GM23248 (cell line): ENCODE results near the gene SV2A. TPM values are rescaled to one million over a fixed set of nuclear protein-coding genes. Genes with fewer than 3 reads are reported as not detected.

Experiments
- DNase-seq: peaks from one replicate; pipeline ENCODE4 v3.0.0-alpha.2; 2015
- H2AFZ ChIP-seq: fragments of 200-600 bp; sonication (generic); 2 replicates; pipeline ENCODE4 v1.6.1; 2016; ENCODE audit warnings: antibody characterized with exemption
- H3F3A ChIP-seq: fragments of 200-600 bp; sonication (generic); 2 replicates; pipeline ENCODE4 v1.6.1; 2016; ENCODE audit warnings: mild to moderate bottlenecking, antibody characterized with exemption, mixed run types; ENCODE audit not compliant: insufficient read depth
- H3K27ac ChIP-seq: fragments of 200-600 bp; sonication (generic); 2 replicates; pipeline ENCODE4 v1.5.1; 2016; ENCODE audit warnings: mild to moderate bottlenecking
- H3K27me3 ChIP-seq: fragments of 200-600 bp; sonication (generic); replicated peaks from 2 replicates; pipeline ENCODE4 v1.6.1; 2016; ENCODE audit warnings: mild to moderate bottlenecking; ENCODE audit not compliant: insufficient read depth
- H3K36me3 ChIP-seq: fragments of 200-600 bp; sonication (generic); 2 replicates; pipeline ENCODE4 v1.6.1; 2016; ENCODE audit warnings: low read depth, mild to moderate bottlenecking
- H3K4me1 ChIP-seq: fragments of 200-600 bp; sonication (generic); 2 replicates; pipeline ENCODE4 v1.6.1; 2016; ENCODE audit warnings: mild to moderate bottlenecking; ENCODE audit not compliant: insufficient read depth
- H3K4me2 ChIP-seq: fragments of 200-600 bp; sonication (generic); one replicate; pipeline ENCODE4 v1.6.1; 2016; ENCODE audit warnings: mild to moderate bottlenecking; ENCODE audit not compliant: unreplicated experiment
- H3K4me3 ChIP-seq: fragments of 200-600 bp; sonication (generic); 2 replicates; pipeline ENCODE4 v1.5.1; 2016; ENCODE audit warnings: mild to moderate bottlenecking
- H3K79me2 ChIP-seq: fragments of 200-600 bp; sonication (generic); 2 replicates; pipeline ENCODE4 v1.6.1; 2016; ENCODE audit warnings: mild to moderate bottlenecking; ENCODE audit not compliant: insufficient read depth
- H3K9ac ChIP-seq: fragments of 200-600 bp; sonication (generic); 2 replicates; pipeline ENCODE4 v1.6.1; 2016; ENCODE audit warnings: mild to moderate bottlenecking
- H3K9me2 ChIP-seq: fragments of 200-600 bp; sonication (generic); 2 replicates; pipeline ENCODE4 v1.6.1; 2016; ENCODE audit warnings: mixed run types, mild to moderate bottlenecking, moderate library complexity; ENCODE audit not compliant: insufficient read depth
- H3K9me3 ChIP-seq: fragments of 200-600 bp; sonication (generic); one replicate; pipeline ENCODE4 v1.6.1; 2017; ENCODE audit warnings: low read depth
- H4K20me1 ChIP-seq: fragments of 200-600 bp; sonication (generic); 2 replicates; pipeline ENCODE4 v1.6.0; 2016; ENCODE audit not compliant: insufficient read depth
- EZH2 ChIP-seq: fragments of 200-600 bp; sonication (generic); IDR thresholded peaks from 2 replicates; pipeline ENCODE4 v1.6.1; 2018; ENCODE audit warnings: antibody characterized with exemption, mild to moderate bottlenecking; ENCODE audit not compliant: insufficient read depth, poor library complexity, severe bottlenecking
- EZH2phosphoT487 ChIP-seq: fragments of 200-600 bp; sonication (generic); IDR thresholded peaks from 2 replicates; pipeline ENCODE4 v1.6.1; 2018; ENCODE audit warnings: antibody characterized with exemption, moderate library complexity, mild to moderate bottlenecking, low read depth; ENCODE audit not compliant: insufficient read depth
- WGBS, 2 experiments: methylation state at CpG; one replicate each; pipeline ENCODE4 v1.1.6; 2015 to 2017; ENCODE audit warnings: low lambda C conversion rate in 2 of 2, low coverage in 1 of 2; ENCODE audit errors: missing lambda C conversion rate in 2 of 2; 5-methylcytosine and 5-hydroxymethylcytosine counted together
- in situ Hi-C: fragments of 300-500 bp; cut with MboI; formaldehyde crosslinking; loops from 2 replicates; pipeline ENCODE4 v1.15.0; 2020
- polyA plus RNA-seq: library from polyadenylated mRNA; unstranded; fragments of >200 nt; fragmentation: Nextera tagmentation; extraction: Ambion mirVana; gene quantifications from 2 replicates; pipeline ENCODE4 v1.2.1, GENCODE V29; 2016
- total RNA-seq: library from RNA; depleted of rRNA; stranded (reverse); fragments of >200 nt; shearing (Covaris generic); gene quantifications from 2 replicates; pipeline ENCODE4 v1.2.3, GENCODE V29; 2014

Gene SV2A
- total and polyA plus RNA-seq, 2 experiments from 2014 or later = 0.36 to 1.1 TPM

DNA sequence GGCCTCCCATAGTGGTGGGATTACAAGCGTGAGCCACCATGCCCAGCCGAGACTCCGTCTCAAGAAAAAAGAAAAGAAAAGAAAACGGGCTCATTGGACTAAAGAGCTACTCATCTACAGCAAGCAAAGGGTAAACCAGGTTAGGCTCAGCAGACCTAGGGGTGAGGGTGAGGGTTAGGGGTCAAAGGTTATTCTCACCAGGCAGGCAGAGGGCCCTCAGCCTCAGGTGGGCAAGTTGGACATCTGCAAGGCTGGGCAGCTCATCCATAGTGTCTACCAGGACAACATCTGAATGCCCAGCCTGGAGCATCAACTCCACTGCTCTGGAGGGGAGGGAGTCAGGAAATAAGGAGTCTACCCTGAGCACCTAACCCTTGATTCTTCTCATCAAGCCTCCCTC lies 15.6 kb upstream of the SV2A start:
- Histone ChIP-seq H3K4me1 (peaks cover 41% of the 10 kb centered on the region), H3K36me3 (no peaks in the 10 kb centered on the region), H3K9me2 (no peaks in the 10 kb centered on the region), H3F3A (peaks cover 25% of the 10 kb centered on the region), H4K20me1 (no peaks in the 10 kb centered on the region), H3K4me3 (no peak overlapping the region), H3K27ac (no peak overlapping the region), H2AFZ (no peak overlapping the region), H3K9me3 (no peaks in the 10 kb centered on the region), H3K9ac (no peak overlapping the region), H3K4me2 (no peak overlapping the region), H3K27me3 (no peaks in the 10 kb centered on the region), H3K79me2 (peaks cover 15% of the 10 kb centered on the region; the same call in 1 of the 2 replicates)
- in situ Hi-C loops = no loop called here
- no peak for TF ChIP-seq EZH2
- TF ChIP-seq EZH2phosphoT487 = no peak
- 94 to 95% methylated on average over 4 of the region's 4 CpGs for WGBS, 2 experiments
- DNase-seq = no peak

- no peak overlapping the region for H2AFZ ChIP-seq
- H3K9me2 ChIP-seq = no peaks in the 10 kb centered on the region
- TF ChIP-seq EZH2 (no peak), EZH2phosphoT487 (no peak)
- 97 to 98% methylated on average over 8 of the region's 8 CpGs for WGBS, 2 experiments
- H3K9ac ChIP-seq = no peak overlapping the region
- no peaks in the 10 kb centered on the region for H4K20me1 ChIP-seq
- H3K9me3 ChIP-seq = no peaks in the 10 kb centered on the region
- no peaks in the 10 kb centered on the region for H3K36me3 ChIP-seq
- H3K4me3 ChIP-seq = no peak overlapping the region
- H3F3A ChIP-seq = peaks cover 25% of the 10 kb centered on the region
- H3K4me2 ChIP-seq = no peak overlapping the region
- no peak overlapping the region for H3K27ac ChIP-seq
- in situ Hi-C loops = no loop called here
- H3K79me2 ChIP-seq = peaks cover 16% of the 10 kb centered on the region
- no peaks in the 10 kb centered on the region for H3K27me3 ChIP-seq
- H3K4me1 ChIP-seq = peaks cover 36% of the 10 kb centered on the region
- no peak for DNase-seq
Measured at GRCh38 chr1:149932474-149932873, 14.8 kb upstream of the SV2A start.

DNA sequence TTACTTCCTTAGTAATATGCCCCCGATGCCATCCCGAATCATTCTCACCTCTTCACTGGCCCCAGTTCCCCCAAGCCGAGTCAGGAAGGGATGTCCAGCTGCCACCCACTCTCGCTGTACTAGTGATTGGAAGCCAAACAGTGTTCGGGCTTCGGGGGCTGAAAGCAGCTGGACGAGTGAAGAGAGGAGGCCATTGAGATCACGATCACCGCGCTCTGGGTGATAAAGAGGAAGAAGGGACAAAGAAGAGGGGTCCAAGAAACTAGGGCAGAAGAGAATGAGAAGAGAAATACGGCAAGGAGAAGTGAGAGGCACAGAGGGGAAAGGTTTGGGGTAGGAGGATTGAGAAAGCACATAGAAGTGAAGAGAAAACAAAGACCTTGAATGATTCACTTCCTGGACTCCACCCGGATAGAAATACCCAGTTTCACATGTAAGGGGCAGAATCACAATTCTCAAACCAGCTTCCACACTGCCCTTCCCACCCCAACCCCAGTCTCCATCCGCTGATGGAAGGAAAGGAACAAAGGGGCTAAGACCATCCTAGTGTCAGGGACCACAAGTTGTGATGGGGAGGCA lies 13.7 kb upstream of the SV2A start:
- Histone ChIP-seq H2AFZ (peak overlapping the region; percentile 71), H3K9me2 (no peaks in the 10 kb centered on the region), H3K9me3 (no peaks in the 10 kb centered on the region), H3K4me1 (peaks cover 35% of the 10 kb centered on the region), H3F3A (peaks cover 19% of the 10 kb centered on the region), H3K36me3 (peaks cover under 1% of the 10 kb centered on the region), H3K4me2 (no peak overlapping the region), H3K27ac (peak overlapping the region; percentile 75), H3K4me3 (no peak overlapping the region), H3K79me2 (peaks cover 26% of the 10 kb centered on the region), H3K9ac (peak overlapping the region; percentile 44), H4K20me1 (no peaks in the 10 kb centered on the region), H3K27me3 (no peaks in the 10 kb centered on the region)
- in situ Hi-C loops = no loop called here
- TF ChIP-seq EZH2 = no peak
- no peak for TF ChIP-seq EZH2phosphoT487
- 74 to 75% methylated on average over 13 of the region's 13 CpGs for WGBS, 2 experiments
- DNase-seq = peak; percentile 50

DNA sequence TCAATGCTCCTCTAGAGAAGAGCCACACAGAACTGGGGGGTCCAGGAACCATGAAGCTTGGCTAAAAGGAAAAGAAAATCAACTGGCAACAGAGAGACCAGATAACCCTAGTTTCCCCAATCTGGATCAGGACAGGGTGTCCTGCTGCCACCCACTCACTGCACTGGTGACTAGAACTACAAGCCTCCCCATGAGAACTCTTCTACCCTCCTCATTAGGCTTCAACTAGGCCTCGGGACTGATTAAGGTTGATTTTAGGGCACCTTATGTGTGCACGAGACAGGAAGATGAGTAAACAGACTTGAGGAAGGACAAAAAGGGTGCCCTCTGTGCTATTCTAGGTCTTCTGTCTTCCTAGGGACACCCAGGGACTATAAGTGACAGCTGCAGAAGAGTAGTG lies 12.2 kb upstream of the SV2A start:
- Histone ChIP-seq H3K9me3 (no peaks in the 10 kb centered on the region), H2AFZ (no peak overlapping the region), H3F3A (peaks cover 19% of the 10 kb centered on the region), H3K9me2 (no peaks in the 10 kb centered on the region), H3K79me2 (peaks cover 27% of the 10 kb centered on the region), H3K36me3 (peaks cover 14% of the 10 kb centered on the region), H4K20me1 (no peaks in the 10 kb centered on the region), H3K27ac (no peak overlapping the region), H3K27me3 (no peaks in the 10 kb centered on the region), H3K4me3 (no peak overlapping the region), H3K4me1 (peaks cover 35% of the 10 kb centered on the region), H3K4me2 (no peak overlapping the region), H3K9ac (no peak overlapping the region)
- in situ Hi-C loops = no loop called here
- WGBS, 2 experiments = 90 to 93% methylated on average over 2 of the region's 2 CpGs
- TF ChIP-seq EZH2phosphoT487 = no peak
- no peak for TF ChIP-seq EZH2
- no peak for DNase-seq

GRCh38 chr1:149928401-149928724 lies 10.7 kb upstream of the SV2A start:
- H4K20me1 ChIP-seq = no peaks in the 10 kb centered on the region
- H3K4me2 ChIP-seq = peak overlapping the region; percentile 99
- H3K4me1 ChIP-seq = peaks cover 39% of the 10 kb centered on the region
- no peaks in the 10 kb centered on the region for H3K27me3 ChIP-seq
- peak overlapping the region; percentile 90 for H3K27ac ChIP-seq
- no peaks in the 10 kb centered on the region for H3K9me2 ChIP-seq
- H3K9ac ChIP-seq = peak overlapping the region; percentile 91
- TF ChIP-seq EZH2phosphoT487 = no peak
- TF ChIP-seq EZH2 = no peak
- H3K79me2 ChIP-seq = peaks cover 35% of the 10 kb centered on the region
- in situ Hi-C loops = no loop called here
- no peak for DNase-seq
- peak overlapping the region; percentile 95 for H3K4me3 ChIP-seq
- 0% methylated on average over 1 of the region's 1 CpG for WGBS, 2 experiments
- H3K36me3 ChIP-seq = peaks cover 26% of the 10 kb centered on the region
- H2AFZ ChIP-seq = peak overlapping the region; percentile 81
- H3F3A ChIP-seq = peaks cover 20% of the 10 kb centered on the region
- H3K9me3 ChIP-seq = no peaks in the 10 kb centered on the region
